ENCODE results near the gene PSENEN.

Gene PSENEN

DNA sequence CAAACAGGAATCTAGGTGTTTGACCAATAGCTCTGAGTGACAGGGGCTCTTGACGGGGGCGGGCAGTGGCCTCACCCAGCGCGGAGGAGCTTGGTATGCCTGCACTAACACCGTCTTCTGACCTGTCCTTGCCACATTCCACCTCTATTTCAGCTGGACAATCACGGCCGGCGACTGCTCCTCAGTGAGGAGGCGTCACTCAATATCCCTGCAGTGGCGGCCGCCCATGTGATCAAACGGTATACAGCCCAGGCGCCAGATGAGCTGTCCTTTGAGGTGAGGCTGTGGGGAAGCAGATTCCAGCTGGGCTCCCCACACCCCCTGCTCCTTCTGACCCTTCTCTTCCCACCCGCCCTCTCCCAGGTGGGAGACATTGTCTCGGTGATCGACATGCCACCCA, 34.6 kb downstream of the PSENEN start:
- peaks cover 8% of the 10 kb centered on the region for H3K4me1 ChIP-seq (ENCODE audit: control insufficient read depth, low read depth, low read length)
- H3K79me1 ChIP-seq (ENCODE audit: low read length) = no peaks in the 10 kb centered on the region
- no peak overlapping the region for H2BK15ac ChIP-seq (replicated peaks; ENCODE audit: low read depth)
- H3K79me2 ChIP-seq (ENCODE audit: control insufficient read depth, insufficient read depth, low read length) = no peaks in the 10 kb centered on the region
- H4K5ac ChIP-seq (ENCODE audit: low read length) = no peak overlapping the region
- H3K36me3 ChIP-seq (ENCODE audit: control insufficient read depth, insufficient read depth, low read length) = no peaks in the 10 kb centered on the region
- H3K18ac ChIP-seq (ENCODE audit: low read length) = no peak overlapping the region
- no peaks in the 10 kb centered on the region for H3K27me3 ChIP-seq (ENCODE audit: insufficient read depth, low read length, poor library complexity)
- H3K27ac ChIP-seq (ENCODE audit: low read depth, low read length) = no peak overlapping the region
- no peak overlapping the region for H3K56ac ChIP-seq (ENCODE audit: low read length)
- no peak overlapping the region for H4K8ac ChIP-seq (ENCODE audit: low read depth, low read length)
- H2BK120ac ChIP-seq (ENCODE audit: low read depth, low read length) = no peak overlapping the region
- WGBS (ENCODE audit: extremely low coverage, insufficient coverage, low lambda C conversion rate) = no CpG with 5 or more reads among the region's 16 CpGs
- H2BK5ac ChIP-seq (ENCODE audit: low read length) = no peak overlapping the region
- no peak overlapping the region for H3K4ac ChIP-seq (ENCODE audit: low read depth, low read length)
- H3K4me3 ChIP-seq (ENCODE audit: low read length) = no peak overlapping the region
- H3K23ac ChIP-seq (ENCODE audit: low read length) = no peak overlapping the region
- H3K9ac ChIP-seq (ENCODE audit: low read length) = no peak overlapping the region
- no peak for DNase-seq
- H2AK5ac ChIP-seq (ENCODE audit: low read length) = no peak overlapping the region
- H3K4me2 ChIP-seq (ENCODE audit: low read length) = no peak overlapping the region

DNA sequence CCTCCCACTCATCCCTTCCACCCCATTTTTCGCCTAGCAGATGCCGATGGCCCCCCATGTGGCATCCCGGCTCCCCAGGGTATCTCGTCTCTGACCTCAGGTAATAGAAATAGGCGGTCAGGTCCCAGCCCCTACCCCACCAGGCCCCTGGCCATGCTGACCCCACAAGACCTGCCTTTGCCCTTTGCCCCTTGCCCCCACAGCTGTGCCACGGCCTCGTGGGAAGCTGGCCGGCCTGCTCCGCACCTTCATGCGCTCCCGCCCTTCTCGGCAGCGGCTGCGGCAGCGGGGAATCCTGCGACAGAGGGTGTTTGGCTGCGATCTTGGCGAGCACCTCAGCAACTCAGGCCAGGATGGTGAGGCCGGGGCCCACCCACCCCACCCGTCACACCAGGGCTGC, 35.3 kb downstream of the PSENEN start:
- Histone ChIP-seq H3K4me1 (ENCODE audit: control insufficient read depth, low read depth, low read length) (peaks cover 8% of the 10 kb centered on the region), H2BK120ac (ENCODE audit: low read depth, low read length) (no peak overlapping the region), H3K79me1 (ENCODE audit: low read length) (no peaks in the 10 kb centered on the region), H3K36me3 (ENCODE audit: control insufficient read depth, insufficient read depth, low read length) (no peaks in the 10 kb centered on the region), H3K56ac (ENCODE audit: low read length) (no peak overlapping the region), H3K27ac (ENCODE audit: low read depth, low read length) (no peak overlapping the region), H3K27me3 (ENCODE audit: insufficient read depth, low read length, poor library complexity) (no peaks in the 10 kb centered on the region), H2BK15ac (replicated peaks; ENCODE audit: low read depth) (no peak overlapping the region), H4K8ac (ENCODE audit: low read depth, low read length) (no peak overlapping the region), H3K79me2 (ENCODE audit: control insufficient read depth, insufficient read depth, low read length) (no peaks in the 10 kb centered on the region), H3K4me2 (ENCODE audit: low read length) (no peak overlapping the region), H2AK5ac (ENCODE audit: low read length) (no peak overlapping the region), H3K23ac (ENCODE audit: low read length) (no peak overlapping the region), H3K4ac (ENCODE audit: low read depth, low read length) (no peak overlapping the region), H3K18ac (ENCODE audit: low read length) (no peak overlapping the region), H3K4me3 (ENCODE audit: low read length) (no peak overlapping the region), H3K9ac (ENCODE audit: low read length) (no peak overlapping the region), H4K5ac (ENCODE audit: low read length) (no peak overlapping the region), H2BK5ac (ENCODE audit: low read length) (no peak overlapping the region)
- no CpG with 5 or more reads among the region's 20 CpGs for WGBS (ENCODE audit: extremely low coverage, insufficient coverage, low lambda C conversion rate)
- no peak for DNase-seq

GRCh38 chr19:35781650-35782049, 36.2 kb downstream of the PSENEN start:
- H3K27me3 ChIP-seq (ENCODE audit: insufficient read depth, low read length, poor library complexity) = no peaks in the 10 kb centered on the region
- no peak overlapping the region for H3K27ac ChIP-seq (ENCODE audit: low read depth, low read length)
- H3K18ac ChIP-seq (ENCODE audit: low read length) = no peak overlapping the region
- no peak overlapping the region for H3K23ac ChIP-seq (ENCODE audit: low read length)
- H3K79me2 ChIP-seq (ENCODE audit: control insufficient read depth, insufficient read depth, low read length) = no peaks in the 10 kb centered on the region
- DNase-seq = no peak
- H2BK15ac ChIP-seq (replicated peaks; ENCODE audit: low read depth) = no peak overlapping the region
- no peak overlapping the region for H3K4me3 ChIP-seq (ENCODE audit: low read length)
- H3K9ac ChIP-seq (ENCODE audit: low read length) = no peak overlapping the region
- H3K79me1 ChIP-seq (ENCODE audit: low read length) = no peaks in the 10 kb centered on the region
- no peaks in the 10 kb centered on the region for H3K36me3 ChIP-seq (ENCODE audit: control insufficient read depth, insufficient read depth, low read length)
- no peak overlapping the region for H3K4ac ChIP-seq (ENCODE audit: low read depth, low read length)
- H4K8ac ChIP-seq (ENCODE audit: low read depth, low read length) = no peak overlapping the region
- H2BK5ac ChIP-seq (ENCODE audit: low read length) = no peak overlapping the region
- no peak overlapping the region for H4K5ac ChIP-seq (ENCODE audit: low read length)
- WGBS (ENCODE audit: extremely low coverage, insufficient coverage, low lambda C conversion rate) = no CpG with 5 or more reads among the region's 9 CpGs
- H3K4me2 ChIP-seq (ENCODE audit: low read length) = no peak overlapping the region
- H3K56ac ChIP-seq (ENCODE audit: low read length) = no peak overlapping the region
- H2BK120ac ChIP-seq (ENCODE audit: low read depth, low read length) = no peak overlapping the region
- no peak overlapping the region for H2AK5ac ChIP-seq (ENCODE audit: low read length)
- peaks cover 5% of the 10 kb centered on the region for H3K4me1 ChIP-seq (ENCODE audit: control insufficient read depth, low read depth, low read length)

- DNase-seq = no peak
- H3K4me3 ChIP-seq (ENCODE audit: low read length) = no peak overlapping the region
- no peaks in the 10 kb centered on the region for H3K79me1 ChIP-seq (ENCODE audit: low read length)
- no peak overlapping the region for H4K5ac ChIP-seq (ENCODE audit: low read length)
- no peak overlapping the region for H3K4me2 ChIP-seq (ENCODE audit: low read length)
- no CpG with 5 or more reads among the region's 12 CpGs for WGBS (ENCODE audit: extremely low coverage, insufficient coverage, low lambda C conversion rate)
- H2AK5ac ChIP-seq (ENCODE audit: low read length) = no peak overlapping the region
- no peak overlapping the region for H2BK5ac ChIP-seq (ENCODE audit: low read length)
- no peaks in the 10 kb centered on the region for H3K27me3 ChIP-seq (ENCODE audit: insufficient read depth, low read length, poor library complexity)
- no peak overlapping the region for H2BK15ac ChIP-seq (replicated peaks; ENCODE audit: low read depth)
- no peak overlapping the region for H3K56ac ChIP-seq (ENCODE audit: low read length)
- H4K8ac ChIP-seq (ENCODE audit: low read depth, low read length) = no peak overlapping the region
- no peaks in the 10 kb centered on the region for H3K79me2 ChIP-seq (ENCODE audit: control insufficient read depth, insufficient read depth, low read length)
- no peak overlapping the region for H3K18ac ChIP-seq (ENCODE audit: low read length)
- no peaks in the 10 kb centered on the region for H3K36me3 ChIP-seq (ENCODE audit: control insufficient read depth, insufficient read depth, low read length)
- no peak overlapping the region for H3K23ac ChIP-seq (ENCODE audit: low read length)
- H3K4ac ChIP-seq (ENCODE audit: low read depth, low read length) = no peak overlapping the region
- H3K9ac ChIP-seq (ENCODE audit: low read length) = no peak overlapping the region
- no peaks in the 10 kb centered on the region for H3K4me1 ChIP-seq (ENCODE audit: control insufficient read depth, low read depth, low read length)
- H3K27ac ChIP-seq (ENCODE audit: low read depth, low read length) = no peak overlapping the region
- no peak overlapping the region for H2BK120ac ChIP-seq (ENCODE audit: low read depth, low read length)
Observed at GRCh38 chr19:35782589-35782988, 37.1 kb downstream of the PSENEN start.

DNA sequence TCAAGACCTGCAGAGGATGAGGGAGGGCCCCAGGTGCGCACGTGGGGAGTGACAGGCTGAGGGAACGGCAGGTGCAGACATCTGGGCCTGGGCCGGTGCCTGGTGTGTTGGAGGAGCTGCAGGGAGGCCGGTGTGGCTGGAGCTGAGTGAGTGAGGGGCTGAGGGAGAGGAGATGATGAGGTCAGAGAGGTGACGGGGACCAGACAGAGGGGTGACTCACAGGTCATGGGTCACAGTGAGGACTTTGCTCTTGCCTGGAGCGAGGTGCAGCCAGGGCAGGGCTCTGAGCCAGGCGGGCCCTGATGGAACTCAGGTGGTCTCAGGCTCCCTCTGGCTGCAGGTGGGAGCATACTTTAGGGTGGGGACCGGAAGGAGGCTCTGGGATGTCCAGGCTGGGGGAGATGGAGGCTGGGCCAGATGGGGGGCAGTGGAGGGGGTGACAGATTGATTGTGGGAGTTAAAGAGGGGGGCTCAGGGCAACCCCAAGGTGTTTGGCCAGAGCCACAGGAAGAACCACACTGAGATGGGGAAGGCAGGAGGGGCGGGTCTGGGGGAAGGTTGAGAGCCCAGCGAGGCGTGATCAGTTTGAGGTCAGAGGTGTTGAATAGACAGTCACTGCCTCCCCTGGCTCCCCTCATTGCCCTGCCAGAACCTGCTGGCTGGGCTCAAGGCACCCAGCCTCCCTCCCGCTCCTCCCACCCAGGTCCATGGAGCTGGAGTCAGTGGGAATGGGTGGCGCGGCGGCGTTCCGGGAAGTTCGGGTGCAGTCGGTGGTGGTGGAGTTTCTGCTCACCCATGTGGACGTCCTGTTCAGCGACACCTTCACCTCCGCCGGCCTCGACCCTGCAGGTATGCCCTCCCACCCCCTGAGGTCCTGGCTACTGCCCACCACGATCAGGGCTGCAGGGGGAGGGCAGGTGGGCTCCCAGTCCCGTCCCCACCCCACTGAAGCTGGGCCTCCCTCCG, 38.3 kb downstream of the PSENEN start:
- WGBS (ENCODE audit: extremely low coverage, insufficient coverage, low lambda C conversion rate) = no CpG with 5 or more reads among the region's 28 CpGs
- H3K18ac ChIP-seq (ENCODE audit: low read length) = no peak overlapping the region

More for the DNA sequence above, 38.3 kb downstream of the PSENEN start:
- H3K4me1 ChIP-seq (ENCODE audit: control insufficient read depth, low read depth, low read length) = no peaks in the 10 kb centered on the region
- H3K23ac ChIP-seq (ENCODE audit: low read length) = no peak overlapping the region
- H3K4ac ChIP-seq (ENCODE audit: low read depth, low read length) = no peak overlapping the region
- H3K4me2 ChIP-seq (ENCODE audit: low read length) = peak overlapping the region; percentile 56
- no peaks in the 10 kb centered on the region for H3K79me1 ChIP-seq (ENCODE audit: low read length)
- no peak overlapping the region for H2BK120ac ChIP-seq (ENCODE audit: low read depth, low read length)
- H3K9ac ChIP-seq (ENCODE audit: low read length) = peak overlapping the region; percentile 61
- no peak overlapping the region for H4K8ac ChIP-seq (ENCODE audit: low read depth, low read length)
- peak; percentile 50 for DNase-seq
- H2BK5ac ChIP-seq (ENCODE audit: low read length) = no peak overlapping the region
- no peak overlapping the region for H3K4me3 ChIP-seq (ENCODE audit: low read length)
- no peaks in the 10 kb centered on the region for H3K27me3 ChIP-seq (ENCODE audit: insufficient read depth, low read length, poor library complexity)
- H3K36me3 ChIP-seq (ENCODE audit: control insufficient read depth, insufficient read depth, low read length) = no peaks in the 10 kb centered on the region
- H2AK5ac ChIP-seq (ENCODE audit: low read length) = no peak overlapping the region
- no peaks in the 10 kb centered on the region for H3K79me2 ChIP-seq (ENCODE audit: control insufficient read depth, insufficient read depth, low read length)
- H4K5ac ChIP-seq (ENCODE audit: low read length) = no peak overlapping the region
- no peak overlapping the region for H3K27ac ChIP-seq (ENCODE audit: low read depth, low read length)
- H3K56ac ChIP-seq (ENCODE audit: low read length) = peak overlapping the region; percentile 81
- H2BK15ac ChIP-seq (replicated peaks; ENCODE audit: low read depth) = no peak overlapping the region
